ENCODE measurements around the gene CXCR3.
"Not testable (repeated sequence)": the region's sequence is repeated elsewhere in the genome, so short reads cannot be mapped to it uniquely, and the experiment has no call there.

CXCR3 gene

GRCh38 chrX:71607488-71607887 is 10.8 kb downstream of the CXCR3 start:
- no peak for DNase-seq

GRCh38 chrX:71606536-71607216 is 11.6 kb downstream of the CXCR3 start:
- no peak for DNase-seq

GRCh38 chrX:71604796-71605568 is 13.3 kb downstream of the CXCR3 start:
- no peak for DNase-seq

DNA sequence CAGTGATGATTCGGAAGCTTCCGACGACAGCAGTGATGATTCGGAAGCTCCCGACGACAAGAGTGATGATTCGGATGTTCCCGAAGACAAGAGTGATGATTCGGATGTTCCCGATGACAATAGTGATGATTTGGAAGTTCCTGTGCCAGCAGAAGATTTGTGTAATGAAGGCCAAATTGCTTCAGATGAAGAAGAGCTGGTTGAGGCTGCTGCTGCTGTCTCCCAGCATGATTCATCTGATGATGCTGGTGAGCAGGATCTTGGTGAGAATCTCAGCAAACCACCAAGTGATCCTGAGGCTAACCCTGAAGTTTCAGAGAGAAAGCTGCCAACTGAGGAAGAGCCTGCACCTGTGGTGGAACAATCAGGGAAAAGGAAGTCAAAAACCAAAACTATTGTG is 14.2 kb downstream of the CXCR3 start:
- DNase-seq = no peak

GRCh38 chrX:71603618-71604017 is 14.7 kb downstream of the CXCR3 start:
- DNase-seq = no peak

DNA sequence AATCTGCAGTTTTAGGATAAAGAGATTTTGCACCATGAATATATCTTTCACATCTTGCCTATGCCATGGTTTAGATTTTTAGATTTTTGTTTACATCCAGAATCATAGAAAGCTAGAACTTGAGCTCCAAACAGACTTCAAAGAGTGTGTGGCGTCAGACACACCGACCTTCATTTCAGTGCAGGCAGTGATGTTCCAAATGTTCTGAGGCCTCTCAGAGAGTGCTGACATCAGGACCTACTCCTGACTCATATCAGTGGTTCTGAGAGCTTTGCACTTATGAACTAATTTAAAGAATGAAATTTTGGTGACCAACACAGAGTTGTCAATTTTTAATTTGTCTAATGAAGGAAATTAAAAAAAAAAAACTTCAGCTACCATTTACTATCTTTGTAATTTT is 18.3 kb downstream of the CXCR3 start:
- no peak for DNase-seq

DNA sequence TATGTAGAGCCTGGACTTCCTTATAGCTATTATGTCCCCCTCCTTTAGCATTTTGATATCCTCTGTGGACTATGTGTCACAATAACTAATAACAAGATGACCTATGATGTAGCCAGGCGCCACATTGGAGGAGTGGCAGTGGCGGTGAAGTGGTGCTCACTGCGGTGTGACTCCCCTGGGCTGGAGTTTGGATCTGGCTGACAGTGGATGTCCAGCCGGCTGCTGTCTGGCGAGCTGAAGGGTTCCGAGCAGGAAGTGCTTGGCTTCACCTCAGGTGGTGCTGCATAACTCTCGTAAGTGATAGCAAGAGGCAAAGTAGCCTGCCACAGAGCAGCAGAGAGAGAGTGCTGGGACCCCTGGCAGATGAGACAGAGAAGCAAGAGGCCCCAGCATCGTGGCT is 25.1 kb downstream of the CXCR3 start:
- DNase-seq = not testable (repeated sequence)

DNA sequence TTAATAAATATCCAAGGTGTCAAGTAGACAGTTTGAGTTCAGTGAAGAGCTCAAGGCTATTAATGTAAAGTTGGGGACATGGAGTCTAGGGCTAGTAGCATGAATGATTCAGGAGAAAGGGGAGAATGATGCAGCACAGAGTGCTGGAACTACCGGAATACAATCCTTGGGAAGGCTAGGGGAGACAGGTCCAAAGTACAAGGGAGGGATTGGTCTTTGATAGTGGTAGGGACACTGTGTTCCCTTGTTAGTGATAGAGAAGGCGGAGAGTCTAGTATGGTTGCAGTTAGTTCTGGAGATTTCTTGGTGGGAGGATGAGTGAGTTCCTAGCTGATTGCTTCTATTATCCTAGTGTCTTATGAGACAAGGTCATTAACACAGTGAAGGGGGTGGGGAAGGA is 31.4 kb downstream of the CXCR3 start:
- no peak for DNase-seq

DNA sequence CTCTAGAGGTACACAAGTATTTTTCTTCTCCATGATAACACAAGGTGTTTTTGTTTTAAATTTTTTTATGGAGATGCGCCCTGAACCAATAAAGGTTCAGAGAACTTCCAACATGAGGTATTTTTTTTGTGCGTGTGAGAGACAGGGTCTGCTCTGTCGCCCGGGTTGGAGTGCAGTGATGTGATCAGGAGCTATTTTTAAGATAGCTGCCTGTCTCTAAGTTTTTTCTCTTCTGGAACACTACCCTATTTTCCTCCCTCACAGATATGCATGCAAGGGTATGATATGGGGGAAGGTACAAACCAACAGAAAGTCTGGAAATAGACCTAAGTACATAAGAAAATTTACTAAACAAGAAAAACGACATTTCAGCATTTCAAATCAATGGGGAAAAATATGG is 37.1 kb downstream of the CXCR3 start:
- DNase-seq = no peak

GRCh38 chrX:71579990-71580380 is 38.3 kb downstream of the CXCR3 start:
- no peak for DNase-seq

- no peak for DNase-seq
These were observed 38.9 kb downstream of the CXCR3 start for GRCh38 chrX:71579136-71579989.

- DNase-seq = no peak
These were observed 39.8 kb downstream of the CXCR3 start, which contains the start of gene GCNA for GRCh38 chrX:71578253-71579135. Gene GCNA, plus strand, starts transcription at chrX:71578437. Its CDS starts 2,385 bp downstream, at chrX:71580822.

GRCh38 chrX:71577682-71578081 is 40.6 kb downstream of the CXCR3 start:
- DNase-seq = no peak

DNA sequence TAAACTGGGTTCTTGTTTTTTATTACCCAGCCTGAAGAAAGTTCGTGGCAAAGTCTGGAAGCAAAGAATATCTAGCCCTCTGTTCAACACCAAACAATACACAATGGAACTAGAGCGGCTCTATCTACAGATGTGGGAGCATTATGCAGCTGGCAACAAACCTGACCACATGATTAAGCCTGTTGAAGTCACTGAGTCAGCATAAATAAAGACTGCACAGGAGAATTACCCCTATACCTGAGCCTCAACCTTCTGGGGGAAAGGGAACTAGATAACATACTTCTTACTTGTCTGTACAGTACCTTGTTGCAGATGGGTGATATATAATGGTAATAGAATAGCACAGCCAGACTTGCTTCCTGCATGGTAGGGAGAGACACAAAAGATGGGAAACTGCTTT is 44.7 kb downstream of the CXCR3 start:
- no peak for DNase-seq

GRCh38 chrX:71571390-71571789 is 46.9 kb downstream of the CXCR3 start:
- DNase-seq = not testable (repeated sequence)
